GM18502 (cell line): ENCODE results near the gene MZT2B.
A peak's percentile ranks its signal among the peaks of the same experiment; 100 is the strongest.
"Not testable (repeated sequence)": the region's sequence is repeated elsewhere in the genome, so short reads cannot be mapped to it uniquely, and the experiment has no call there.

ENCODE experiments used
- ATAC-seq: cut with Tn5 transposase; IDR thresholded peaks from one replicate; pipeline ENCODE4 v1.9.1; 2021; ENCODE audit warnings: mild to moderate bottlenecking; ENCODE audit not compliant: unreplicated experiment, poor library complexity

The MZT2B gene

GRCh38 chr2:130202518-130202917, 20.5 kb downstream of the MZT2B start:
- ATAC-seq = not testable (repeated sequence)

- not testable (repeated sequence) for ATAC-seq
Measured at GRCh38 chr2:130203150-130203549, 21.1 kb downstream of the MZT2B start.

GRCh38 chr2:130207051-130207450, 25.0 kb downstream of the MZT2B start:
- not testable (repeated sequence) for ATAC-seq

GRCh38 chr2:130219147-130219546, 37.1 kb downstream of the MZT2B start:
- not testable (repeated sequence) for ATAC-seq

GRCh38 chr2:130220505-130220904, 38.4 kb downstream of the MZT2B start:
- ATAC-seq = not testable (repeated sequence)

GRCh38 chr2:130222523-130222922, 40.5 kb downstream of the MZT2B start:
- peak; percentile 79 for ATAC-seq

GRCh38 chr2:130228005-130228404, 45.9 kb downstream of the MZT2B start:
- ATAC-seq = not testable (repeated sequence)

GRCh38 chr2:130228467-130229160, 46.6 kb downstream of the MZT2B start:
- ATAC-seq = not testable (repeated sequence)

- ATAC-seq = not testable (repeated sequence)
Measured at GRCh38 chr2:130229161-130229510, 47.1 kb downstream of the MZT2B start.

- ATAC-seq = not testable (repeated sequence)
Measured at GRCh38 chr2:130230376-130230775, 48.3 kb downstream of the MZT2B start.

GRCh38 chr2:130230907-130231306, 48.8 kb downstream of the MZT2B start:
- not testable (repeated sequence) for ATAC-seq

GRCh38 chr2:130231656-130232055, 49.6 kb downstream of the MZT2B start:
- no peak for ATAC-seq

- ATAC-seq = not testable (repeated sequence)
Measured at GRCh38 chr2:130233066-130233465, 51.0 kb downstream of the MZT2B start.

GRCh38 chr2:130239581-130239980, 57.5 kb downstream of the MZT2B start:
- ATAC-seq = not testable (repeated sequence)
